Endothelial cell of umbilical vein (primary cell): ENCODE results near the gene MRPS5. TPM values are rescaled to one million over a fixed set of nuclear protein-coding genes. Genes with fewer than 3 reads are reported as not detected.

Experiments
- BruUV-seq: library from RNA; stranded (reverse); fragments of 400-500 nt; replicated peaks from 2 replicates; lab custom pipeline; 2021; lab: Mats Ljungman, UMichigan
- CTCF ChIA-PET: fragments of 300-600, 350-600 bp; sonication (Branson Sonifier 250); formaldehyde crosslinking; loops from one replicate; lab custom pipeline; 2021; ENCODE audit warnings: antibody characterized with exemption, inconsistent platforms; lab: Charles Lee
- POLR2A ChIA-PET: fragments of 300-600, 350-600 bp; sonication (Branson Sonifier 250); formaldehyde crosslinking; loops from one replicate; lab custom pipeline; 2021; ENCODE audit warnings: antibody characterized with exemption, inconsistent platforms; lab: Charles Lee
- DNase-seq: peaks from one replicate; pipeline ENCODE4 v3.0.0-alpha.2; 2011; ENCODE audit warnings: low read depth, low spot score
- FAIRE-seq: peaks from 2 replicates; lab custom pipeline; 2011; peaks lifted over from hg19 to GRCh38; lab: Jason Lieb, UNC
- H2AFZ ChIP-seq: 2 replicates; pipeline ENCODE4 v1.6.0; 2012; ENCODE audit warnings: low read depth, low read length, control low read depth, inconsistent platforms
- H3K27ac ChIP-seq: 2 replicates; pipeline ENCODE4 v1.5.1; 2011; ENCODE audit warnings: low read depth, mild to moderate bottlenecking, control low read depth, low read length, moderate library complexity; ENCODE audit not compliant: insufficient read depth
- H3K27me3 ChIP-seq, 2 experiments: 2 replicates each; pipeline versions ENCODE4 v1.6.0 to v1.6.1; 2011; ENCODE audit warnings: low read length in 2 of 2, mixed read lengths in 1 of 2; ENCODE audit not compliant: control insufficient read depth in 2 of 2, insufficient read depth in 2 of 2
- H3K36me3 ChIP-seq, 2 experiments: 2 replicates in 1 of 2; 3 replicates in 1 of 2; pipeline ENCODE4 v1.5.1; 2011; ENCODE audit warnings: low read length in 2 of 2, mild to moderate bottlenecking in 1 of 2, moderate library complexity in 1 of 2; ENCODE audit not compliant: control insufficient read depth in 2 of 2, insufficient read depth in 2 of 2; ENCODE audit errors: extremely low read depth in 1 of 2
- H3K4me1 ChIP-seq: 3 replicates; pipeline ENCODE4 v1.5.1; 2011; ENCODE audit warnings: mild to moderate bottlenecking, low read length; ENCODE audit not compliant: control insufficient read depth, insufficient read depth; ENCODE audit errors: extremely low read depth
- H3K4me2 ChIP-seq: 2 replicates; pipeline ENCODE4 v1.6.1; 2011; ENCODE audit warnings: low read length, control low read depth, mixed read lengths; ENCODE audit not compliant: insufficient read depth
- H3K4me3 ChIP-seq, 3 experiments: fragments of 200-600 bp in 1 of 3; sonication (generic), shearing (Covaris generic) in 1 of 3; replicated peaks in 1 of 3; 2 replicates each; pipeline ENCODE4 v1.5.1; 2011 to 2016; ENCODE audit warnings: control low read depth in 3 of 3, low read length in 3 of 3, mild to moderate bottlenecking in 2 of 3, inconsistent platforms in 1 of 3, low read depth in 1 of 3, moderate library complexity in 1 of 3; ENCODE audit not compliant: insufficient read depth in 1 of 3
- H3K79me2 ChIP-seq: 2 replicates; pipeline ENCODE4 v1.6.0; 2012; ENCODE audit warnings: low read length, inconsistent platforms; ENCODE audit not compliant: control insufficient read depth, insufficient read depth
- H3K9ac ChIP-seq: replicated peaks from 2 replicates; pipeline ENCODE3; 2011; ENCODE audit warnings: low read length, control low read depth; ENCODE audit not compliant: insufficient read depth; ENCODE audit errors: extremely low read depth
- H3K9me1 ChIP-seq: replicated peaks from 3 replicates; pipeline ENCODE4 v1.6.0; 2011; ENCODE audit warnings: mild to moderate bottlenecking, low read length; ENCODE audit not compliant: control insufficient read depth, insufficient read depth; ENCODE audit errors: extremely low read depth
- H3K9me3 ChIP-seq: replicated peaks from 2 replicates; pipeline ENCODE4 v1.5.1; 2012; ENCODE audit warnings: low read length, inconsistent platforms; ENCODE audit not compliant: control insufficient read depth, insufficient read depth
- H4K20me1 ChIP-seq: replicated peaks from 2 replicates; pipeline ENCODE3; 2011; ENCODE audit warnings: mild to moderate bottlenecking, low read length; ENCODE audit not compliant: control insufficient read depth, insufficient read depth; ENCODE audit errors: extremely low read depth
- EZH2 ChIP-seq: IDR thresholded peaks from 2 replicates; pipeline ENCODE4 v1.6.1; 2012; ENCODE audit warnings: borderline replicate concordance, low read depth, mild to moderate bottlenecking, moderate library complexity, low read length, inconsistent platforms; ENCODE audit not compliant: severe bottlenecking
- FOS ChIP-seq: IDR thresholded peaks from 2 replicates; pipeline ENCODE4 v1.6.1; 2011; ENCODE audit warnings: mild to moderate bottlenecking, low read length, moderate library complexity, borderline replicate concordance; ENCODE audit not compliant: insufficient read depth
- GATA2 ChIP-seq: IDR thresholded peaks from 2 replicates; pipeline ENCODE4 v1.7.0; 2011; ENCODE audit warnings: low read depth, mild to moderate bottlenecking, moderate library complexity, mixed read lengths, low read length; ENCODE audit not compliant: insufficient read length, insufficient read depth
- JUN ChIP-seq: IDR thresholded peaks from 2 replicates; pipeline ENCODE4 v1.6.1; 2011; ENCODE audit warnings: borderline replicate concordance, low read depth; ENCODE audit not compliant: insufficient read length, insufficient read depth
- MYC ChIP-seq: IDR thresholded peaks from one replicate; pipeline ENCODE4 v1.6.1; 2011; ENCODE audit warnings: mild to moderate bottlenecking, low read depth, low read length
- POLR2A ChIP-seq: IDR thresholded peaks from 2 replicates; pipeline ENCODE4 v1.6.1; 2012; ENCODE audit warnings: low read depth, mild to moderate bottlenecking, control low read depth, low read length
- POLR2AphosphoS5 ChIP-seq: IDR thresholded peaks from 2 replicates; pipeline ENCODE4 v1.6.1; 2012; ENCODE audit warnings: low read depth, mild to moderate bottlenecking, control low read depth, low read length, moderate library complexity; ENCODE audit not compliant: insufficient read depth
- dilution Hi-C: fragments of 300-500 bp; cut with MboI; formaldehyde crosslinking; loops from one replicate; pipeline ENCODE4 v1.15.0; 2019; ENCODE audit warnings: low sequenced_read_pairs; ENCODE audit not compliant: extremely low pct_ligation_motif_present
- intact Hi-C: fragments of 100-400 bp; cut with micrococcal nuclease; formaldehyde crosslinking; loops from one replicate; pipeline ENCODE4 v1.10.0; 2022
- polyA plus RNA-seq, 4 experiments: library from polyadenylated mRNA; depleted of rRNA in 3 of 4; stranded (reverse) in 3 of 4; unstranded in 1 of 4; fragments of >200 nt; gene quantifications; 2 replicates each; pipeline versions ENCODE4 v1.2.1 to v1.2.3, GENCODE V29; 2011 to 2012; ENCODE audit warnings: missing spikeins in 1 of 4
- total RNA-seq: library from RNA; stranded (reverse); gene quantifications from 2 replicates; pipeline ENCODE4 v1.2.3, GENCODE V29; 2021
- TF ChIP-seq, protein P1 (sequence below): IDR thresholded peaks from 2 replicates; pipeline ENCODE4 v1.6.1; 2011; ENCODE audit not compliant: insufficient read depth, insufficient read length
- TF ChIP-seq, protein P2 (sequence below), 2 donors: IDR thresholded peaks; 1 replicate in 1 of 2; 2 replicates in 1 of 2; pipeline ENCODE4 v1.5.1; 2011; ENCODE audit warnings: low read length in 2 of 2, mild to moderate bottlenecking in 2 of 2, moderate library complexity in 2 of 2, control low read depth in 1 of 2, inconsistent platforms in 1 of 2, low read depth in 1 of 2; ENCODE audit not compliant: insufficient read depth in 1 of 2; ENCODE audit errors: extremely low read depth in 1 of 2

The MRPS5 gene
- total and polyA plus RNA-seq, 2 donors (not counting 3 experiments of a cell fraction or from before 2014, with no cell fraction given): 50.5 to 62.8 TPM

DNA sequence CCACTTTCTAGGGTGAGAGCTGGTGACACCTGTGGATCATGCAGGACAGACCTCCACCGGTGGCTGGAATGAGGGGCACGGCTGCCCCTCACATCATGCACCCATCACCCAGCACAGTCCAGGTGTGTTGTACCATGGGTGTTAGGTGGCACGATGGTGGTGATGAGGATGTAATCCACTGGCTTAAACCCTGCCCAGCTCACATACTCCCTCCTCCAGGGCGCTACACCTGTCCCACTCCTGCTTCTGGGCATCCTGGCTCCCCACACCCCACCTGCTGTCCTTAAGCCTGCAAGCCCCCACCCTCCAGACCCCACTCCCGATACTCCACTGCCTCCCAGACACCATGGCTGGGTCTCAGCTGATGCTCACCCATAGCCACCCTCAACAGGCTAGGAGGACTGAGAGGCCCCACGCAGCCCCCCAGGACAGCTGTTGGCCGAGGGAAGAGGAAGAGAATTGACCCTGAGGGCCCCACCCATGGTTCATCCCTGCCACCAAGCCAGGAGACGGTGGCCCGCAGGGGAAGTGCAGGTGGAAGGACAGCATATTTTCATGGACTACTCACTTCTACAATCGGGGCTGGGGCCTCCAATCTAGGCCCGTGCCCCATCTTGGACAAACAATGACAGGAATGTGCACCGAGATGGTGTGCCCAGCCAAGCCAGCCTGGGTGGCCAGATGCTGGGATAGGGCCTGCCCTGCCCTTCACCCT is 61.8 kb downstream of the MRPS5 start:
- no peaks in the 10 kb centered on the region for H3K9me3 ChIP-seq
- DNase-seq: no peak
- H3K27me3 ChIP-seq: no peaks in the 10 kb centered on the region
- intact Hi-C loops: no loop called here
- no peak overlapping the region for H3K4me2 ChIP-seq
- H3K79me2 ChIP-seq: no peaks in the 10 kb centered on the region
- no peak overlapping the region for H3K27ac ChIP-seq
- H3K9me1 ChIP-seq: no peaks in the 10 kb centered on the region
- no peak overlapping the region for H3K4me3 ChIP-seq
- POLR2A ChIA-PET: no interaction called here
- TF ChIP-seq, protein P1, sequence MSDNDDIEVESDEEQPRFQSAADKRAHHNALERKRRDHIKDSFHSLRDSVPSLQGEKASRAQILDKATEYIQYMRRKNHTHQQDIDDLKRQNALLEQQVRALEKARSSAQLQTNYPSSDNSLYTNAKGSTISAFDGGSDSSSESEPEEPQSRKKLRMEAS: no peak
- TF ChIP-seq, protein P2, sequence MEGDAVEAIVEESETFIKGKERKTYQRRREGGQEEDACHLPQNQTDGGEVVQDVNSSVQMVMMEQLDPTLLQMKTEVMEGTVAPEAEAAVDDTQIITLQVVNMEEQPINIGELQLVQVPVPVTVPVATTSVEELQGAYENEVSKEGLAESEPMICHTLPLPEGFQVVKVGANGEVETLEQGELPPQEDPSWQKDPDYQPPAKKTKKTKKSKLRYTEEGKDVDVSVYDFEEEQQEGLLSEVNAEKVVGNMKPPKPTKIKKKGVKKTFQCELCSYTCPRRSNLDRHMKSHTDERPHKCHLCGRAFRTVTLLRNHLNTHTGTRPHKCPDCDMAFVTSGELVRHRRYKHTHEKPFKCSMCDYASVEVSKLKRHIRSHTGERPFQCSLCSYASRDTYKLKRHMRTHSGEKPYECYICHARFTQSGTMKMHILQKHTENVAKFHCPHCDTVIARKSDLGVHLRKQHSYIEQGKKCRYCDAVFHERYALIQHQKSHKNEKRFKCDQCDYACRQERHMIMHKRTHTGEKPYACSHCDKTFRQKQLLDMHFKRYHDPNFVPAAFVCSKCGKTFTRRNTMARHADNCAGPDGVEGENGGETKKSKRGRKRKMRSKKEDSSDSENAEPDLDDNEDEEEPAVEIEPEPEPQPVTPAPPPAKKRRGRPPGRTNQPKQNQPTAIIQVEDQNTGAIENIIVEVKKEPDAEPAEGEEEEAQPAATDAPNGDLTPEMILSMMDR (IDR thresholded peaks at IDR 0.05; ENCODE audit: extremely low read depth in 1 of 2, insufficient read depth in 1 of 2, low read depth in 1 of 2, low read length in 2 of 2): no peak
- TF ChIP-seq EZH2: no peak
- no peak for TF ChIP-seq JUN
- no peak for TF ChIP-seq GATA2
- TF ChIP-seq MYC: no peak
- TF ChIP-seq POLR2AphosphoS5: no peak
- TF ChIP-seq FOS: no peak
- TF ChIP-seq POLR2A: no peak
- CTCF ChIA-PET: no interaction called here
- H3K9ac ChIP-seq: no peak overlapping the region
- no peak overlapping the region for H2AFZ ChIP-seq
- BruUV-seq: no TSS peak
- no peaks in the 10 kb centered on the region for H4K20me1 ChIP-seq
- FAIRE-seq: no peak
- no peaks in the 10 kb centered on the region for H3K36me3 ChIP-seq
- dilution Hi-C loops: no loop called here
- H3K4me1 ChIP-seq: no peaks in the 10 kb centered on the region
